GM12878 (cell line): ENCODE measurements around the gene MDFI.

Source experiments
- BHLHE40 ChIP-seq, 2 experiments: fragments of 450-650 bp in 1 of 2; IDR thresholded peaks; 2 replicates each; pipeline ENCODE4 v1.6.1; 2011 to 2017; ENCODE audit warnings: low read depth in 2 of 2, borderline replicate concordance in 1 of 2, improper control_type of control experiment in 1 of 2, low read length in 1 of 2, mild to moderate bottlenecking in 1 of 2
- BRCA1 ChIP-seq: IDR thresholded peaks from 2 replicates; pipeline ENCODE4 v1.6.1; 2011; ENCODE audit warnings: low read depth, low read length, improper control_type of control experiment
- CTCF ChIP-seq, 3 experiments: IDR thresholded peaks in 2 of 3; conservative IDR thresholded peaks in 1 of 3; 2 replicates each; pipeline ENCODE4 v1.5.1; 2011; ENCODE audit warnings: low read depth in 3 of 3, low read length in 3 of 3, mild to moderate bottlenecking in 3 of 3, control low read depth in 2 of 3, moderate library complexity in 2 of 3, inconsistent platforms in 1 of 3, mixed read lengths in 1 of 3; ENCODE audit not compliant: control insufficient read depth in 2 of 3, insufficient read depth in 1 of 3; ENCODE audit errors: extremely low read depth in 1 of 3
- EP300 ChIP-seq, 2 experiments: fragments of 150-350 bp in 1 of 2; IDR thresholded peaks; 2 replicates each; pipeline ENCODE4 v1.6.1; 2011 to 2012; ENCODE audit warnings: low read depth in 2 of 2, low read length in 2 of 2, borderline replicate concordance in 1 of 2, improper control_type of control experiment in 1 of 2, inconsistent platforms in 1 of 2; ENCODE audit not compliant: control insufficient read depth in 1 of 2
- USF1 ChIP-seq: IDR thresholded peaks from 2 replicates; pipeline ENCODE4 v1.6.1; 2011; ENCODE audit warnings: borderline replicate concordance, low read depth, mild to moderate bottlenecking, moderate library complexity, mixed read lengths, low read length; ENCODE audit not compliant: insufficient read depth; ENCODE audit errors: extremely low read length
- ZBED1 ChIP-seq: IDR thresholded peaks from 2 replicates; pipeline ENCODE4 v1.6.1; 2016; ENCODE audit warnings: borderline replicate concordance
- ZNF217 ChIP-seq: fragments of 450-650 bp; IDR thresholded peaks from 2 replicates; pipeline ENCODE4 v1.6.1; 2017; ENCODE audit warnings: antibody characterized with exemption, mild to moderate bottlenecking

- no peak for TF ChIP-seq EP300 (IDR thresholded peaks at IDR 0.05; ENCODE audit: borderline replicate concordance in 1 of 2, control insufficient read depth in 1 of 2, low read depth in 2 of 2, low read length in 2 of 2)
- TF ChIP-seq ZNF217, result no peak
- TF ChIP-seq BRCA1, result no peak
- TF ChIP-seq USF1, result no peak
- no peak for TF ChIP-seq BHLHE40 (IDR thresholded peaks at IDR 0.05; ENCODE audit: borderline replicate concordance in 1 of 2, low read depth in 2 of 2, low read length in 1 of 2)
- TF ChIP-seq CTCF (IDR thresholded peaks at IDR 0.05 in 2 of 3, conservative IDR thresholded peaks at IDR 0.05 in 1 of 3; ENCODE audit: control insufficient read depth in 2 of 3, extremely low read depth in 1 of 3, insufficient read depth in 1 of 3, low read depth in 3 of 3, low read length in 3 of 3), result no peak
- no peak for TF ChIP-seq ZBED1
Observed at GRCh38 chr6:41643899-41644269, 5.6 kb downstream of the MDFI start.
